ENCODE results near the gene MN1. TPM values are rescaled to one million over a fixed set of nuclear protein-coding genes. Genes with fewer than 3 reads are reported as not detected.

Gene MN1
- total and polyA plus RNA-seq, 2 donors, result 5.1 to 9.1 TPM

DNA sequence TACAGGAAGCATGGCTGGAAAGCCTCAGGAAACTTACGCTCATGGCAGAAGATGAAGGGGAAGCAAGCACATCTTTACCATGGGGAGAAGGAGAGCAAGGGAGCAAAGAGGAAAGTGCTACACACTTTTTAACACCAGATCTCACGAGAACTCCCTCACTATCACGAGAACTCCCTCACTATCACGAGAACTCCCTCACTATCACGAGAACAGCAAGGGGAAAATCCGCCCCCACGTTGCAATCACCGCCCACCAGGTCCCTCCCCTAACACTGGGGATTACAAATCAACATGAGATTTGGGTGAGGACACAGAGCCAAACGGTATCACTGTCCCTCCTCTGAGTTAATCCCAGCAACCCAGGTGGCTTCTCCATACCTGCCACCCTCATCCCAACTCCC lies 84.5 kb downstream of the MN1 start:
- Histone ChIP-seq H3K4me3 (ENCODE audit: low read depth, low read length) (no peak overlapping the region), H3K4me1 (ENCODE audit: insufficient read depth) (no peaks in the 10 kb centered on the region), H3K36me3 (ENCODE audit: insufficient read depth) (no peaks in the 10 kb centered on the region), H3K27ac (ENCODE audit: low read depth) (no peak overlapping the region)
- DNase-seq (ENCODE audit: extremely low spot score), result no peak
- 82% methylated on average over 9 of the region's 9 CpGs for WGBS

DNA sequence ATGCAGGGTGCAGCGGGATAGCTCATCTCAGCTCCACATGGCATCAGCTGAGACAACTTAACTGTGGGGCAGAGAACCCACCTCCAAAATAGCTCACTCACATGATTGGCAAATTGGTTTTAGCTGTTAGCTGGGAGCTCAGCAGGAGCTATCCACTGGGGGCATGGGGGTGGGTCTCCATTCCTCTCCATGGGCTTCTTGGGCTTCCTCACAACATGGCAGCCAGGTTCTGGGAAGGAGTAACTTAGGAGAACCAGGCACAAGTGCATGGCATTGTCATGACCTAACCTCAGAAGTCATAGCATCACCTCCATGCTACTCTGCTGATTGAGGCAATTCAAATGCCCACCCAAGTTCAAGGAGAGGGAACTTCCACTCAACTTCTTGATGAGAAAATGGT lies 85.5 kb downstream of the MN1 start:
- 99% methylated on average over 1 of the region's 1 CpG for WGBS
- H3K27ac ChIP-seq (ENCODE audit: low read depth), result no peak overlapping the region
- no peak overlapping the region for H3K4me3 ChIP-seq (ENCODE audit: low read depth, low read length)
- no peaks in the 10 kb centered on the region for H3K4me1 ChIP-seq (ENCODE audit: insufficient read depth)
- no peak for DNase-seq (ENCODE audit: extremely low spot score)
- H3K36me3 ChIP-seq (ENCODE audit: insufficient read depth), result no peaks in the 10 kb centered on the region

DNA sequence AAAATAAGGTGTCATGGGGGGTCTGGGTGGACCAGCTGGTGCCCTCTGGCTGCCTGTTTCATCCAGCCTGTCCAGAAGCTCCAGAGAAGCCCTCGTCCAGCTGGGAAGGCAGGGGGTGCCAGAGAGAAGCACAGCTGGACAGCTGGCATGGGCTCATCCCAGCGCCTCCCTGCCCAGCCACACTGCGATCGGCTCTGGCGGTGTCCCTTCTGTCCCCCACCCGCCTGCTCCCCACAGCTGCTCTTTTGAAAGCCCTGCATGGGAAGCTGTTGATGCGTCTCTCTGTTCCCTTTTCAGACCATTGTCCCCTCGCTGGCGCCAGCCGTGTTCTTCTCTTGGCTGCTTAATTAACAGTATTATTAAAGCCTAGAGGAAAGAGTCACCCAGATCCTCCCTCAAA lies 86.5 kb downstream of the MN1 start:
- 85% methylated on average over 10 of the region's 10 CpGs for WGBS
- Histone ChIP-seq H3K27ac (ENCODE audit: low read depth) (no peak overlapping the region), H3K36me3 (ENCODE audit: insufficient read depth) (no peaks in the 10 kb centered on the region), H3K4me3 (ENCODE audit: low read depth, low read length) (no peak overlapping the region), H3K4me1 (ENCODE audit: insufficient read depth) (no peaks in the 10 kb centered on the region)
- DNase-seq (ENCODE audit: extremely low spot score), result no peak

DNA sequence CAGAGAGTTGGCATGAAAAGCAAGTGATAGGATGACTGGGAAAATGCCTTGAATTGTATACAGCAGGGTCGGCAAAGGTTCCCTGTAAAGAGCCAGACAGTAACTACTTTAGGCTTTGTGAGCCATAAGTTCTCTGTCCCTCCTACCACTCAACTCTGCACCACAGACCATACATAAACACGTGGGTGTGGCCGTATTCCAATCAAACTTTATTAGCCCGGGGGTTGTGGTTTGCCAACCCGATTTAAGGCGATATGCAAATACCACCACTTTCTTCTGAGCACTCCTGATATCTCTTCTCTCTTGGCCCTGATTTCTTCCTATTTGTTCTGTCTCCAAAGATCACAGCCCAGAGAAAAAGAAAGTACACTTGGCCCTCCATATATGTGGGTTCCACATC lies 87.5 kb downstream of the MN1 start:
- Histone ChIP-seq H3K4me1 (ENCODE audit: insufficient read depth) (no peaks in the 10 kb centered on the region), H3K36me3 (ENCODE audit: insufficient read depth) (no peaks in the 10 kb centered on the region), H3K27ac (ENCODE audit: low read depth) (no peak overlapping the region), H3K4me3 (ENCODE audit: low read depth, low read length) (no peak overlapping the region)
- DNase-seq (ENCODE audit: extremely low spot score), result no peak
- 29% methylated on average over 6 of the region's 6 CpGs for WGBS

DNA sequence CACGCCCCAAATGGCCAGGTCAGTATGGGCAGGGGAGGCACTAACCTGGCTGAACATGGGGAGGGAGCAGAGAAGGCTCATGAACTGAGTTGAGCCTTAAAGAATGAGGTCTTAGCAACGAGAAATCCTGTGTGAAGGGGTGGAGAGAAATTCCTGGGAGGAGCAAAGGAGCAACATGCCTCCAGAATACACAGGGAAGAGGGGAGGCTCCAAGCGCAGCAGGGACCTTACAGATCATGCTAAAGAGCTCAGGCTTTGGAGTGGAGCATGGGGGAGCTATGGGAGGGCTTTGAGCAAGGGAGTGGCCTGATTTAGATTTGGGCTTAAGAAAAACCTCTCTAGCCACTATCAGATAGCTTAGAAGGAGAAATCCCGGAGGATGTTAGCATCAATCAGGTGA lies 88.1 kb downstream of the MN1 start:
- DNase-seq (ENCODE audit: extremely low spot score), result no peak
- Histone ChIP-seq H3K4me3 (ENCODE audit: low read depth, low read length) (no peak overlapping the region), H3K27ac (ENCODE audit: low read depth) (no peak overlapping the region), H3K4me1 (ENCODE audit: insufficient read depth) (no peaks in the 10 kb centered on the region), H3K36me3 (ENCODE audit: insufficient read depth) (no peaks in the 10 kb centered on the region)
- 54% methylated on average over 4 of the region's 4 CpGs for WGBS

DNA sequence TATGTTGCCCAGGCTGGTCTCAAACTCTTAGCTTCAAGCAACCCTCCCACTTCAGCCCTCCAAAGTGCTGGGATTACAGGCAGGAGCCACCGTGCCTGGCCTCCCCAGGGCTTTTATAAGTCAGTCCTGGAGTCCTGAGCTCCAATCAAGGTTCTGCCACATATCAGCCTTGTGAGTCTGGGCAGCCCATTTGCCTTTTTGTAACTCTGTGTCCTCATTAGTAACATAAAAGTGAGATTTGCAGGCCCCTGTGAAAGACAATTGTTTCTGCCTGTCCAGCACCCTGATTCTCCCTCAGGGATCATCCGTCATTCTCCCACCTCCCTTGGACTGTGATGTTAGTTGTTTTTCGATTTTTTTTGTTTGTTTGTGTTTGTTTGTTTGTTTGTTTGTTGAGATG lies 89.8 kb downstream of the MN1 start:
- Histone ChIP-seq H3K4me1 (ENCODE audit: insufficient read depth) (no peaks in the 10 kb centered on the region), H3K4me3 (ENCODE audit: low read depth, low read length) (no peak overlapping the region), H3K36me3 (ENCODE audit: insufficient read depth) (no peaks in the 10 kb centered on the region), H3K27ac (ENCODE audit: low read depth) (no peak overlapping the region)
- WGBS, result 74% methylated on average over 3 of the region's 3 CpGs
- DNase-seq (ENCODE audit: extremely low spot score), result no peak

DNA sequence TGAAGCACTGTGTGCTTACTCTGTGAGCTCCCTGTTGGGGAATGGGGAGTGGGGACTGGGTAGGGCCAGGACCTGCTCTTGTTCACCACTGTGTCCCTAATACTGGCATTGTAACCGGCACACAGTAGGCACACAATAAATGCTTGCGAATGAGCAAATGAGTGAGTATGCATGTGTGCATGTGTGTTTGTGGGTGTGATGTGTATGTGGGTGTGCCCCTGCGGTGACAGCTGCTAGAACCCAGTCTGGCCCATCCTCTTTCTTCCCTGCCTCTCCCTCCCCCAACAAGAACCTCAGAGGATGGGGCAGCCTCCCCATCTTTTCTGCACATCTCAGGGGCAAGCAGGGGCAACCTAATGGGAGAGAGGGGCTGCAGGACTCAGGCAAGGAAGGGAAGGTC lies 90.5 kb downstream of the MN1 start:
- Histone ChIP-seq H3K27ac (ENCODE audit: low read depth) (no peak overlapping the region), H3K4me1 (ENCODE audit: insufficient read depth) (no peaks in the 10 kb centered on the region), H3K36me3 (ENCODE audit: insufficient read depth) (no peaks in the 10 kb centered on the region), H3K4me3 (ENCODE audit: low read depth, low read length) (no peak overlapping the region)
- DNase-seq (ENCODE audit: extremely low spot score), result no peak
- WGBS, result 95% methylated on average over 3 of the region's 3 CpGs

DNA sequence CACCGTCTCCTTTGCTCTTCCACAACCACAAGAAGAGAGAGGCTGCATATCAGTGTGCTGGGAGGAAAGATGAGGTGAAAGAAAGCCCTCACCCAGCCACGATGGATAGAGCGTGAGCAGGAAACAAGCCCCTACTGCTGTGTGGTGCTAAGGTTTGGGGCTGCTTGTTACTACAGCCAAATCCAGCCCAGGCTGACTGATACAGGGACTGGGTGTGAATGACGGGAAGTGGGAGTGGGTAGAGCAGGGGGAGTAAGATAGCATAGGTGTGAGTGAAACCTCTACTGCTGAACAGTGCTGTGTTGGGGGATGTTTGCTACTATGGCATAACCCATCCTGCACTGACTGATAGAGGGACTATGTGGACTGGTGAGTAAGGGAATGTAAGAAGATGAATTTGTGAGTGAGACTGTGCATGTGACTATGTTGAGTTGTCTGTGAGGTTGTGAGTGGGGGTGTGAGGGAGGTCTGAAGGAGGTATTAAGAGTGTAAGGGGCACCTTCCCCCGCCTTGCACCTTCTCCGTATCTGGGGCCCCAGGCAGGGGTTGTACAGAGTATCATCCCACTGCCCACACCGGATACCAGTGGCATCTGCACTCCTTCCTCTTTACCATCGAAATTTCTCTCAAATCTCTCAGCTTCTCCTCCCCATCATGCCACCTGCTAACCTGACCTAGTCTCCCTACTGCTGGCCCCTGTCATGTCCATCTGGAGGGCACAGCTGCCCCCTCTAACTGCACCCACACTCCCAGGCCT lies 91.5 kb downstream of the MN1 start:
- no peaks in the 10 kb centered on the region for H3K4me1 ChIP-seq (ENCODE audit: insufficient read depth)
- no peak overlapping the region for H3K27ac ChIP-seq (ENCODE audit: low read depth)
- H3K36me3 ChIP-seq (ENCODE audit: insufficient read depth), result no peaks in the 10 kb centered on the region
- no peak for DNase-seq (ENCODE audit: extremely low spot score)
- 83% methylated on average over 8 of the region's 8 CpGs for WGBS
- no peak overlapping the region for H3K4me3 ChIP-seq (ENCODE audit: low read depth, low read length)

DNA sequence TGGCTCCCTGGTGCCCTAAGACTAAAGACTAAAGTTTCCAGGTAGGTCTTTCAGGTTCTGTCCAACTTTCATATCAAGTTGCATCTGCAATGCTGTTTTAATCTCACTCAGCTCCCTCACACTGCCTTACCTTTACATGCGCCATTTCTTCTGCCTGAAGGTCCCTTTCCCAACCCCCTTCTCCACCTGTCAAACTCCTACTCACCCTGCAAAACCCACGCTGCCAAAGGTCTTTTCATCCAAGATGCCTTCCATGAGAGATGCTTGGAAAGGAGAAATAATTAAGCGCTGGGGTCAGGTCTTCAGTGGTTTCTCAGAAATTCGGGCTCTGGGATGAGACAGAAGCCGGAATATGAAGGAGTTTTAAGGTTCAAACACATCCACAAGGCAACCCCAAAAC lies 95.1 kb downstream of the MN1 start:
- Histone ChIP-seq H3K36me3 (ENCODE audit: insufficient read depth) (no peaks in the 10 kb centered on the region), H3K4me3 (ENCODE audit: low read depth, low read length) (no peak overlapping the region), H3K4me1 (ENCODE audit: insufficient read depth) (no peaks in the 10 kb centered on the region), H3K27ac (ENCODE audit: low read depth) (no peak overlapping the region)
- no peak for DNase-seq (ENCODE audit: extremely low spot score)
- 95% methylated on average over 5 of the region's 5 CpGs for WGBS

DNA sequence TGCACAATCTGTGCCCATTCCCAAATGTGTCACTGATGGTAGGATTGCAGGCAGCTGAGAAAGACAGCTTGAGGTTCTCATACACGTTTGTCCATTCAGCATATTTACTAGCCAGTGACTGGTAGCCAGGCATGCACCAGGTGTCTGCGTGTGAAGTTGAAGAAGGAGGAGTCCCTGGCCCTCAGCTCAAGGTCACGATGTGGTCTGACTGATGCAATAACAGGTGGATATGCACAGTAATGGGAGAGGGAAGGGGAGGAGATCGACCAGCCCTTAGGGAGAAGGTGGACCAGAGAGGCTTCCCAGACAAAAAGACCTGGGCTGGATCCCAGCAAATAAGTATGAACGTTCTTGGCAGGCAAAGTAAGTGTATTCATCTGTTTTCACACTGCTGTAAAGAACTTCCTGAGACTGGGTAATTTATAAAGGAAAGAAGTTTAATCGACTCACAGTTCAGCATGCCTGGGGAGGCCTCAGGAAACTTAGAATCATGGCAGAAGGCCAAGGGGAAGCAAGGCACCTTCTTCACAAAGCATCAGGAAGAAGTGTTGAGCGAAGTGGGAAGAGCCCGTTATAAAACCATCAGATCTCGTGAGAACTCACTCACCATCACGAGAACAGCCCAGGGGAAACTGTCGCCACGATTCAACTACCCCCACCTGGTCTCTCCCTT lies 96.0 kb downstream of the MN1 start:
- H3K36me3 ChIP-seq (ENCODE audit: insufficient read depth), result no peaks in the 10 kb centered on the region
- 61% methylated on average over 12 of the region's 12 CpGs for WGBS
- DNase-seq (ENCODE audit: extremely low spot score), result no peak
- H3K4me3 ChIP-seq (ENCODE audit: low read depth, low read length), result no peak overlapping the region
- H3K27ac ChIP-seq (ENCODE audit: low read depth), result no peak overlapping the region
- H3K4me1 ChIP-seq (ENCODE audit: insufficient read depth), result no peaks in the 10 kb centered on the region

DNA sequence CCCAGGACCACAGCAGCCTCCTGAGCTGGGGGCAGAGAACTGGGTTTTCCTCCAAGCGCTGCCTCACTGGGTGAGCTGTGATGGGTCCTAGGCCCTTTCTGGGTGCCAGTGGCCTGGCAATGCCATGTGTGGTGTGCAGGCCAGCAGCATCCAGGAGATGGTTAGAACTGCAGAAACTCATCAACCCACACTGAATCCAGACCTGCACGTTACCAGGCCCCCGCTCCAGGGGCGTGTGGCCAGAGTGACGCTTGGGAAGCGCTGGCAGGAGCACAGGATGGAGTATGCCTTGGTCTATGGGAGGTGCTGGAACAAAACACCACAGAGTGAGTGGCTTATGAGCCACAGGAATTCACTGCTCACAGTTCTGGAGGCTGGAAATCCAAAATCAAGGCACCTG lies 97.0 kb downstream of the MN1 start:
- DNase-seq (ENCODE audit: extremely low spot score), result no peak
- Histone ChIP-seq H3K4me1 (ENCODE audit: insufficient read depth) (no peaks in the 10 kb centered on the region), H3K27ac (ENCODE audit: low read depth) (no peak overlapping the region), H3K36me3 (ENCODE audit: insufficient read depth) (no peaks in the 10 kb centered on the region), H3K4me3 (ENCODE audit: low read depth, low read length) (no peak overlapping the region)
- WGBS, result 96% methylated on average over 6 of the region's 6 CpGs

DNA sequence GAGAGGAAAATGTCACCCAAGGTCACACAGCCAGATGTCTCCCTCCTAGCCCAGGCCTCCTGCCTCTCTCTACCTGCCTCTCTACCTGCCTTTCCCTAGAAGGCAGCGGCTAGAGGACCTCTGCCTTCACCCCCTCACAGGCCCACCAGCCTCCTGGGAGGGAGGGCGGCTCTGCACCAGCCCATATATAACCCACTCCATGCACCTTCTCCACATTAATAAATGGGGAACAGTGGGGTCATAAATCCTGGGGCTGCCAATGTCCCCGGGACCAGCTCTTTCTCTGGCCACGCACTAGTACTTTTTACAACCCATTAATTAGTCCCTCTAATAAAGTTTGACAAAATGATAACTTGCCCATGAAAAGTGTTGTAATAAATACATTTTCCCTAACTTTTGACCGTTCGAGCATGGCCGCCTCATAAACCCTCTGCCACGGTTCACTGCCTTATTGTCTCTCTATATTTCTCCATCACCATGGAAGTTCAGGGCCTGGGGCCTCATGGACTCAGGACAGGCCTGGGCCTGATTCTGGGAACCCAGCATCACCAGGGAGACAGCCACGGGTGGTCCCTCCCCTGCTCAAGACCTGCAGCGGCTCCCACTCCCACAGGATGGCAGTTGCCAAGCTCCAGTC lies 102.1 kb downstream of the MN1 start:
- H3K4me1 ChIP-seq (ENCODE audit: insufficient read depth), result no peaks in the 10 kb centered on the region
- no peaks in the 10 kb centered on the region for H3K36me3 ChIP-seq (ENCODE audit: insufficient read depth)
- no peak overlapping the region for H3K27ac ChIP-seq (ENCODE audit: low read depth)
- no peak for DNase-seq (ENCODE audit: extremely low spot score)
- WGBS, result 81% methylated on average over 10 of the region's 10 CpGs
- no peak overlapping the region for H3K4me3 ChIP-seq (ENCODE audit: low read depth, low read length)

DNA sequence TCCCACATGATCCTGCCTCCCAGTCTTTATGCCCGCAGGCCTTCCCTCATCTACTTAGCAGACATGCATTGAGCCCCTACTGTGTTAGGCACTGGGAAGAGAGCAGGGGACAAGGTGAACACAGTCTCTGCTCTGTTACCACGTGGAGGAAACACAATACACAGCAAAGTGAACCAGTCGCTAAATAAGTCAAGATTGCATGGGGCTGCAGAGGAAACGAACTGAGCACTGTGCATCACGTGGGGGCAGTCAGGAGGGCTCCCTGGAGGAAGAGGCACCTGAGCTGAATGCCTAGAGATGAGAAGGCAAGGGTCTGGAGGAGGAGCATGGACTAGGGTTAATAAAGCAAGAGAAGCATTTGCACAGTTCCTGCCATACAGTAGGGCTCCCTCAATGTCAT lies 102.7 kb downstream of the MN1 start:
- no peak for DNase-seq (ENCODE audit: extremely low spot score)
- no peaks in the 10 kb centered on the region for H3K4me1 ChIP-seq (ENCODE audit: insufficient read depth)
- WGBS, result 61% methylated on average over 5 of the region's 5 CpGs
- no peak overlapping the region for H3K4me3 ChIP-seq (ENCODE audit: low read depth, low read length)
- H3K27ac ChIP-seq (ENCODE audit: low read depth), result no peak overlapping the region
- H3K36me3 ChIP-seq (ENCODE audit: insufficient read depth), result no peaks in the 10 kb centered on the region
